Gastrocnemius medialis (tissue), 4 donors: ENCODE results near the gene ZNF772.

Experiments used
- CTCF ChIP-seq, 5 experiments: fragments of 450-650 bp in 3 of 5; fragments of 200-600 bp in 2 of 5; sonication (generic) in 2 of 5; IDR thresholded peaks in 4 of 5; conservative IDR thresholded peaks in 1 of 5; 1 replicate in 4 of 5; 2 replicates in 1 of 5; pipeline ENCODE4 v1.5.1; 2016 to 2019; ENCODE audit warnings: antibody characterized with exemption in 5 of 5, mild to moderate bottlenecking in 3 of 5, moderate library complexity in 3 of 5
- POLR2A ChIP-seq, 2 donors: fragments of 450-650 bp; IDR thresholded peaks; one replicate each; pipeline ENCODE4 v1.6.1; 2017; ENCODE audit warnings: antibody characterized with exemption in 2 of 2, mild to moderate bottlenecking in 2 of 2, moderate library complexity in 2 of 2

GRCh38 chr19:57466489-57466888 lies 10.9 kb downstream of the ZNF772 start:
- TF ChIP-seq CTCF (IDR thresholded peaks at IDR 0.05 in 4 of 5, conservative IDR thresholded peaks at IDR 0.05 in 1 of 5) (no peak), POLR2A (IDR thresholded peaks at IDR 0.05) (no peak)
